ENCODE results near the gene ZFYVE26. TPM values are rescaled to one million over a fixed set of nuclear protein-coding genes. Genes with fewer than 3 reads are reported as not detected.
A peak's percentile ranks its signal among the peaks of the same experiment; 100 is the strongest.
"Not testable (repeated sequence)": the region's sequence is repeated elsewhere in the genome, so short reads cannot be mapped to it uniquely, and the experiment has no call there.

The ZFYVE26 gene
- total RNA-seq, 2 experiments from 2014 or later = 14.4 to 16.8 TPM

DNA sequence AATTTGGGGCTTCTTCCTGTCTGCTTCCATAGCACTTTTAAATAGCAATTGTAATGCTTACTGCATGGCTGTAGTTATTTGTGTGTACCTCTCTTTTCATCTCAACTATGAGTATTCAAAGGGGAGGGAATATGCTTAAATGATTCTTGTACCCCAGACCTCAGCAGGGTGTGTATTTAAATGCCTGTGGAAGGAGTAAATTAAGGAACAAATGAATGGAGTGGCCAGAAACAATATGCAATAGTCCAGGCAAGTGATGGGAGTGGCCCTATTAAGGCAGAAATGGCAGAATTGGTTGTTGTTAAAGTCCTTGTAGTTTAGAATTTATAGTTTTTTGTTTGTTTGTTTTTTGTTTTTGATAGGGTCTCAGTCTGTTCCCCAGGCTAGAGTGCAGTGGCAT lies 4.7 kb upstream of the ZFYVE26 start:
- DNase-seq = no peak
- Mint-ChIP-seq H3K27ac (peak overlapping the region; percentile 99), H3K36me3 (ENCODE audit: low read depth) (peaks cover 8% of the 10 kb centered on the region), H3K4me1 (ENCODE audit: low read depth) (peaks cover 14% of the 10 kb centered on the region), H3K27me3 (no peaks in the 10 kb centered on the region), H3K4me3 (peak overlapping the region; percentile 99), H3K9me3 (no peaks in the 10 kb centered on the region)
- CTCF ChIA-PET = interaction anchor here (2.2 kb wide), 1 partner anchor 17 kb away, joined by 7 read pairs; no protein-coding TSS in a partner anchor
- no peak for TF ChIP-seq CTCF (IDR thresholded peaks at IDR 0.05)
- intact Hi-C loops (cut with micrococcal nuclease) = no loop called here
- ATAC-seq = no peak
- POLR2A ChIA-PET = no interaction called here

- no peak for TF ChIP-seq CTCF (IDR thresholded peaks at IDR 0.05)
- intact Hi-C loops (cut with micrococcal nuclease) = no loop called here
- H3K9me3 Mint-ChIP-seq = no peaks in the 10 kb centered on the region
- peaks cover 4% of the 10 kb centered on the region for H3K36me3 Mint-ChIP-seq (ENCODE audit: low read depth)
- H3K4me1 Mint-ChIP-seq (ENCODE audit: low read depth) = peaks cover 17% of the 10 kb centered on the region
- peak overlapping the region; percentile 99 for H3K27ac Mint-ChIP-seq
- H3K27me3 Mint-ChIP-seq = no peaks in the 10 kb centered on the region
- peak overlapping the region; percentile 99 for H3K4me3 Mint-ChIP-seq
- ChIA-PET CTCF (interaction anchor here (0.8 to 2.2 kb wide), 2 partner anchors 17 to 1309 kb away, joined by 3 to 7 read pairs; no protein-coding TSS in a partner anchor), POLR2A (interaction anchor here (0.9 to 1.2 kb wide), 4 partner anchors 21 to 997 kb away, joined by 3 to 5 read pairs (median 4); partner anchors contain the start of gene RDH11)
- ATAC-seq (peak; percentile 21), DNase-seq (peak; percentile 58)
Observed at GRCh38 chr14:67820428-67820971, 4.1 kb upstream of the ZFYVE26 start.

- peaks cover 24% of the 10 kb centered on the region for H3K4me1 Mint-ChIP-seq (ENCODE audit: low read depth)
- peak; percentile 73 for ATAC-seq
- peak within 1 kb of the TSS; percentile 99 for H3K27ac Mint-ChIP-seq
- peaks cover 4% of the 10 kb centered on the region for H3K36me3 Mint-ChIP-seq (ENCODE audit: low read depth)
- H3K4me3 Mint-ChIP-seq = peak within 1 kb of the TSS; percentile 99
- DNase-seq = peak; percentile 94
- H3K27me3 Mint-ChIP-seq = no peaks in the 10 kb centered on the region
- ChIA-PET CTCF (interaction anchor here (0.8 kb wide), 1 partner anchor 1310 kb away, joined by 3 read pairs; no protein-coding TSS in a partner anchor), POLR2A (interaction anchor here (0.6 to 1.2 kb wide), 6 partner anchors 11 to 997 kb away, joined by 3 to 5 read pairs (median 4); partner anchors contain the start of gene RDH11)
- intact Hi-C loops (cut with micrococcal nuclease) = no loop called here
- TF ChIP-seq CTCF (IDR thresholded peaks at IDR 0.05) = no peak
- H3K9me3 Mint-ChIP-seq = no peaks in the 10 kb centered on the region
Observed at GRCh38 chr14:67819563-67820421, 3.4 kb upstream of the ZFYVE26 start, which contains the start of gene RAD51B. Gene RAD51B, plus strand, starts transcription at chr14:67819779.

DNA sequence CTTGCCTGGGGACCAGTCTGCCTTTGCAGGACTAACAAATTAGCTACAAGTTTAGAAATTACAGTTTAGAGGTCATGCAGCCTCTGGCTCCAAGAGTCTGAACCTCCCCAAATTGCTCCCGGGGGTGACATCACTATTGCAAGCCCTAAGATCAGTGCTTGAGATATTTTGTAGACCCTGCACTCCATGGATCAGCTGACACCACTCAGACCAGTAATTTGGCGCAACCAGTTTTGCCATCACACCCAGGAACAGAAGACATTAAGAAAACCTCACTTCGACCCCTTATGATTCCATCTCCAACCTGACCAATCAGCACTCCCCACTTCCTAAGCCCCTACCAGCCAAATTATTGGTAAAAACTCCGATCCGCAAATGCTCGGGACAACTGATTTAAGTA lies 2.1 kb upstream of the ZFYVE26 start:
- H3K36me3 Mint-ChIP-seq (ENCODE audit: low read depth); POLR2A ChIA-PET; ATAC-seq; H3K9me3 Mint-ChIP-seq; H3K27me3 Mint-ChIP-seq; DNase-seq; intact Hi-C loops (cut with micrococcal nuclease); CTCF ChIA-PET: not testable (repeated sequence)
- Mint-ChIP-seq H3K27ac (peak overlapping the region; percentile 28), H3K4me3 (peak overlapping the region; percentile 99), H3K4me1 (ENCODE audit: low read depth) (peaks cover 34% of the 10 kb centered on the region)

GRCh38 chr14:67817750-67818438 lies 1.5 kb upstream of the ZFYVE26 start:
- ATAC-seq (no peak), DNase-seq (no peak)
- Mint-ChIP-seq H3K9me3 (no peaks in the 10 kb centered on the region), H3K4me3 (peak overlapping the region; percentile 99), H3K36me3 (ENCODE audit: low read depth) (peaks cover 3% of the 10 kb centered on the region), H3K4me1 (ENCODE audit: low read depth) (peaks cover 36% of the 10 kb centered on the region), H3K27ac (peak overlapping the region; percentile 65), H3K27me3 (no peaks in the 10 kb centered on the region)
- TF ChIP-seq CTCF (IDR thresholded peaks at IDR 0.05) = no peak
- POLR2A ChIA-PET = no interaction called here
- intact Hi-C loops (cut with micrococcal nuclease) = no loop called here
- CTCF ChIA-PET = no interaction called here
